Kidney glomerular epithelial cell (primary cell): Measurements from ENCODE around the gene BIK.
A peak's percentile ranks its signal among the peaks of the same experiment; 100 is the strongest.
"Not testable (repeated sequence)": the region's sequence is repeated elsewhere in the genome, so short reads cannot be mapped to it uniquely, and the experiment has no call there.

Experiments used
- DNase-seq: peaks from one replicate; lab custom pipeline; 2025; lab: John Stamatoyannopoulos, UW

Gene BIK

DNA sequence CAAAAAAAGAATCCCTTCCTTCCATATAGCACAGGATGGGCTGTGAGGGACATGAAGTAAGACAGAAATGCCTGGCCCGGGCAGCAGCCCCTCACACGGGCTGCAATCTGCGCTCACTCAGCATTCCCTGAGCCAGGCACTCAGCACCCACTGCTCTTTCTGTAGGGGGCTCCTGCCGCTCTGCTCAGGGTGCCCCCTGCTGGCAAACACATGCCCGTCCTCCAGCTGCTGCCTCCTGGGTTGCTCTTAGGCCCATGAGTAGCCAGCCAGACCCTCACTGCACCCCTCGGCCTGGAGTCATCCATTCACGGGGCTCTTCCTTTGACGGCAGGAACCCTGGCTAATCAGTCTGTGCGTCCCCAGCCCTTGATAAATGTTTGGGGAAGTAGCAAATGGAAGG, 25.7 kb downstream of the BIK start:
- no peak for DNase-seq

DNA sequence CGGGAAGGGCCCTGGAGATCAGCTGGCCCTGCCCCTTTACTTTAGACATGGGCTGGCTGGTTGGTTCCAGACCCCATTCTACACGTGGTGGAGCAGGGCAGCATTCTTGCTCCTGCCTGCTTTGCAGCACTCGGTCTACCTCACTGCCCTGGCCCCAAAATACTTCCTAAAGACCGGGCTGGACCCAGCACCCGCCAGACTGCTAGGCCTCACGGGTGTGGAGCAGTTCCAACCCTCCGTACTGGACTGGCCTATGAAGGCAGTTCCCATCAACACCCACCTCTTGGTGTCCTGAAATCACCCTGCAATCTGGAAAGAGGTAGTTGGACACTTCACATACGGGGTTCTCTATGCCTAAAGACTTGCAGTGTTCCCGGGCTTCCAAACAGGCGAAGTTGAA, 26.3 kb downstream of the BIK start:
- no peak for DNase-seq

DNA sequence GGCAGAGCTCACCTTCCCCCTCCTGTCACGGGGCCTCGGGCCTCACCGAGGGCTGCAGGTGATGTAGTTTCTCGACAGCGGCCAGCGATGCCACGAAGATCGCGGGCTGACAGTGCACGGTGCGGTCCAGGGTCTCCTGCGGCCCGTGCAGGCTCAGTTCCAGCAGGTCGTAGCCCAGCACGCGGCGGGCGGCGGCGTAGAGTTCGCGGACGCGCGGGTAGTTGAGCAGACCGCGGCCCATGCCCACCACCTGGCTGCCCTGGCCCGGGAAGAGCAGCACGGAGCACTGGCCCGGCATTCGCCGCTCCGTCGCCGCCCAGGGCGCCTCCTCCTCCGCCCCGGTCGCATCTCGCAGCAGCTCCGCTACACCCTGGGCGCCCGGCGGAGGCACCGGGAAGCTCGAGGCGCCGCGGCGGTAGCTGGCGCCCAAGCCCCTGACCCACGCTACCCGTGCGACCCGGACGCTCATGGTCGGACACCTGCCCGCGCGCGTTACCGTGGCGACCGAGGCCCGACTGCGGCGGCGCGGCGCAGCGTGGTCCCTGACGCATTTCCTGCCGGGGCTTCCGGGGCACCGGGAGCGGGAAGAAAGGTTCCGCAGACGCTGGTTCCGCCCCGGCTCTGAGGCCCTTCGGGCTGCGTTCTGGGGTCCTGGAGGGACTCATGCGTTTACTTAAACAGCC, 32.5 kb downstream of the BIK start, which contains the start of gene MCAT:
MCAT (minus strand) TSS at position 519 of the 683 bp plus-strand sequence; CDS start at position 469, 50 bp downstream.
- peak; percentile 37 for DNase-seq

DNA sequence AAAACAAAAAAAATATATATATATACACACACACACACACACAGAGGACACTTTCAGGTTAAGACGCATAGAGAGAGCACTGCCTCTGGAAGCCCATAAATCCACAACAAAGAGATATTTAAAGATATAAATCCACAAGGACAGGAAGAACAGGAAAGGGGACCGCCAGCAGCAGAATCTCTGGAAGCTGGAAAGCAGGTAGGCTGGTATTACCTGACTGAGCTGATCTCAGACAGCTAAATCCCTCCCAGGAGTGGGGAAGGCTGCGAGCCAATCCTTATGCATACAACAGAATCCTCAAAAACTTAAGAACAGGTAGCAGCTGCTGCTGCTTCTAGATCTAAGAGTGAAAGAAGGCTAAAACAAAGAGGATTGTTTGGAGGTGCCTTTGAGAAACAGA, 34.4 kb downstream of the BIK start:
- DNase-seq: no peak

DNA sequence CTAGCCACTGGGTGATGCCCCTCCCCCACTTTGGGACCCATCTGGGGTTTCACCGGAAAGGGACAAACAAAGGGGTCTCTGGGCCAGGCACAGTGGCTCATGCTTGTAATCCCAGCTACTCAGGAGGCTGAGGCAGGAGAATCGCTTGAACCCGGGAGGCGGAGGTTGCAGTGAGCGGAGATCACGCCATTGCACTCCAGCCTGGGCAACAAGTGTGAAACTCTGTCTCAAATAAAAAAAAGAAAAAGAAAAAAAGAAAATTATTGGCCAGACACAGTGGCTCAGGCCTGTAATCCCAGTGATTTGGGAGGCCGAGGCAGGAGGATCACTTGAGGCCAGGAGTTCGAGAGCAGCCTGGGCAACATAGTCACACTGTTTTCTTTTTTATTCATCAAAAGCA, 34.8 kb downstream of the BIK start:
- not testable (repeated sequence) for DNase-seq

DNA sequence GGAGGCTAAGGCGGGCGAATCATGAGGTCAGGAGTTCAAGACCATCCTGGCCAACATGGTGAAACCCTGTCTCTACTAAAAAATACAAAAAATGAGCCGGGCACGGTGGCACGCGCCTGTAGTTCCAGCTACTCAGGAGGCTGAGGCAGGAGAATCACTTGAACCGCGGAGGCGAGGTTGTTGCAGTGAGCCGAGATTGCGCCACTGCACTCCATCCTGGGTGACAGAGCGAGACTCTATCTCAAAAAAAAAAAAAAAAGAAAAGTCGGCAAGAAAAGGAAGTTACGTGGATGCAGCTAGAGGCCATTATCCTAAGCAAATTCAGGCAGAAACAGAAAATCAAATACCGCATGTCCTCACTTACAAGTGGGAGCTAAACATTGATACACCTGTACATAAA, 35.8 kb downstream of the BIK start:
- not testable (repeated sequence) for DNase-seq

DNA sequence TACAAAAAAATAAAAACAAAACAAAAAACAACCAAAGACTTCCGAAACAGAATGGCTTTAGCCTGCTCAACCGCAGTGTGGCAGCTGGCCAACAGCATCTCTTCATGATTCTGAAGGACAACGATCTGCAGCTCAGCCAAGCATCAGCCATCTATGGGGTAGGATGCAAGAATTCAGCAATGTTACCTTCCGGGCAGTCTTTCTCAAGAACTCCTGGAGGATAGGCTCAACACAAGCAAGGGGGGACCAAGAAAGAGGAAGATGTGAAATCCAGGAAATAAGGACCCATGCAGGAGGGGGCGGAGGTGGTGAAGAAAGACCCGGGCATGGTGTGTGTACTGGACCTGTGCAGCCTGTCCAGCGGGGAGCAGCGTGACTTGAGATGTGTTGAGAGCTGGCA, 37.3 kb downstream of the BIK start:
- DNase-seq: no peak

DNA sequence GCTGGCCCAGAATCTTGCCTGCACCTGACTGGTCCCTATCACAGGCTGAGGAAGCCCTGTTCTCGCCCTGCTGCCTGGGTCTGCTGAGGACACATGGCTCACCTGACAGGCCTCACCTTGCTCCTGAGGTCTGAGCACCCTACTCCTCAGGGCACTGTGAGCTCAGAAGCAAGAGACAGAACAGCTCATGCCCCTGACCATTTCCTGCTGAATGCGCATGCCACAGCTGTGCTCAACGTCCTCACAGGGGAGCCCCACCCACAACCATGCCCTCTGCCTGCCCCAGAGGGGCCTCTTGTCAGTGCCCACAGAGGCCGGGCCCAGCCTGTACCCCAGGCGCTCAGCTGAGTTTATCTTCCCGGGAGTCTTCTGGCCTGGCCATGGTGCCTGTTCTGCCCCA, 38.0 kb downstream of the BIK start:
- no peak for DNase-seq

DNA sequence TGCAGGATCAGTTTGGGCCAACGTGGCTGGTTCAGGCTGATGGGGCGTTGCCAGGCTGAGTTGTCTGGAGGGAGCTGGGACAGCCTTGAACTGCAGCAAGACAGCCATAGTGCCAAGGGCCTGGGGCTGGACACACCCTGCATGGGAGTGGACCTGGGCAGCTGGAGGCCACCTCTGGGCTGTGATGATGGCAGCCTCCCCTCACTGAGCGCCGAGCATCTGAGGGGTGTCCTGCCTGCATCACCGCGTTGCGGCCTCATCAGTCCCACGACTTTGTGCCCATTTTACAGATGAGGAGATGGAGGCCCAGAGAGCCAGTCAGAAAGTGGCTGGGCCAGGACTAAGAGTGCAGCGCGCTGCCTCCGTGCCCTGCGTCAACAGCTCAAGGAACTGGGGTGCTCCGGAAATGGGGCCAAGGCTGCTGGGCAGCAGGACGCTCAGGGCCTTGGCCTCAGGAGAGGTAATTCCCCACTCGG, 40.2 kb downstream of the BIK start:
- no peak for DNase-seq

DNA sequence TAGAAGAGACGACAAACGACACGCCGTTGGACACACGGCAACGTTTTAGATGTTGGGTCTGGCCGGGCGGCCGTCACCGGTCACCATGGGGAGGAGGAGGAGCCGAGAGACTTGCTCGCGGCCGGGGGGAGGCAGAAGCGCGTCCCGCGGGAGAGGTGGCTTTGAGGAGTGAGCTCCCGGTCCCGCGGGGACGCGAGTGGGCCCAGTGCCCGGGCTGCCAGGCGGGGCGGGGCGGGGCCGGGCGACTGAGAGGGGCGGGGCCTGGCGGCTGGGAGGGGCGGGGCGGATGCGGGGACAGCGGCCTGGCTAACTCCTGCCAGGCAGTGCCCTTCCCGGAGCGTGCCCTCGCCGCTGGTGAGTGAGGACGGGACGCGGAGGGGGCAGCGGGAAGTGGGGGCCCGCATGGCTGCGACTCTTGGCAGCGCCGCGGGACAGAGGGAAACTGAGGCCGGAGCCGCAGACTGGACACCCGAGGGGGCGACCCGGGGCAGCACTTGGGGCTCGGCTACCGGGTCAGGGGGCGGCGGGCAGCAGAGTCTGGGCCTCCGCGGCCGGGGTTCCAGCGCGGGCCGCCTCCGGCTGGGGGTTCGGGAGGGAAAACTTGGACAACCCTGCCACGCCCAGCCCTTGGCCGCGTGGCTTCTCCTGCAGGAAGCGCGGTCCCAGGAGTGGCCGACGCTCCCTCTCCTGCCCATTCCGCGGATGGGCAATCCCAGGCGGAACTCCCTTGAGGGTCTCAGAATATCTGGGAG, 40.9 kb downstream of the BIK start, which contains the start of gene TSPO:
TSPO (plus strand) TSS at position 309 of the 752 bp plus-strand sequence. CDS start 7,680 bp downstream, outside the sequence.
- DNase-seq: peak; percentile 18

DNA sequence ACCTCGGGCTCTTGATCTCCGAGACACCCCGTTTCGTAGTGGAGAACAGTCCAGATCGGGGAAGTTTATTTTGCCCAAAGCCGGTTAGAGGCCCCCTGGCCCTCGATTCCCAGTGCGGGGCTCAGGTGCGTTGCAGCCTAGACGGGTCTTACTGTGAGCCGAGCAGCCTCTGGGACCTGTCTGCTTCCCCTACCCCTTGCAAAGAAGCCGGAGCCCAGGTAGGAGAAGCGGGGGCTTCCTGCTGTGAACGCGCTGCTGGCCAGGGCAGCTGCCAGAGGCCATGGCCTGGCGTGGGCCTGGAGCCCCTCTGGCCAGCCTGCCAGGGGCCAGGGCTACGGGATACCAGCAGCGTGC, 41.4 kb downstream of the BIK start:
- no peak for DNase-seq

DNA sequence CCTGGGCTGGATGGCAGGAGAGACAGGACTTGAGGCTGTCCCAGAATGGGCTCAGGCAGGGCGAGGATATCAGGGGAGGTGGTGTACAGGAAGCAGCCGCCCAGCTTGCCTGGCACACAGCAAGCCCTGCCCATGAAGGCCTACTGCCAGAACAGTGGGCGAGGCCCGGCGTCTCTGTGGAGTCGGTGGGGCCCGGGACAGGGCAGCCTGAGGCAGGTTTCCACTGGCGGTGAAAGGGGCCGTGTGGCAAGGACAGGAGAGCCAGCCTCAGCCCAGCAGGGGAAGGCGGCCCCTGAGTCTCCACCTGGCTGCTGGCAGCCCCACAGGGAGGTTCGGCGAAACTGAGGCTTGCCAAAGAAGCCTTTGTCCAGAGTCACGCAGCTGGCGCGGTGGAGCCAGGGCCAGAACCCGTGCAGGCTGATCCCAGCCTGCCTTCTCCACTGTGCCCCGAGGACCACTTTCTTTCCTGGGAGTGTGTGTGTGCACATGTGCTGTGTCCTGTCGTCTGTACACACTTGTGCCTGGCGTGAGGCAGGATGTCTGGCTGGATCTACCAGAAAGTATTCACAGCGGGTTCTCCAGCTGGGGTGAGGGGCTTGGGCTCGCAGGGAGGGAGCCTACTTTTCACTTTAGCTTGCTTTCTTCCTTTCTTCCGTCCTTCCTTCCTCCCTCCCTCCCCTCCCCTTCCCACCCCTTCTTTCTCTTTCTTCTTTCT, 42.0 kb downstream of the BIK start:
- peak; percentile 41 for DNase-seq

DNA sequence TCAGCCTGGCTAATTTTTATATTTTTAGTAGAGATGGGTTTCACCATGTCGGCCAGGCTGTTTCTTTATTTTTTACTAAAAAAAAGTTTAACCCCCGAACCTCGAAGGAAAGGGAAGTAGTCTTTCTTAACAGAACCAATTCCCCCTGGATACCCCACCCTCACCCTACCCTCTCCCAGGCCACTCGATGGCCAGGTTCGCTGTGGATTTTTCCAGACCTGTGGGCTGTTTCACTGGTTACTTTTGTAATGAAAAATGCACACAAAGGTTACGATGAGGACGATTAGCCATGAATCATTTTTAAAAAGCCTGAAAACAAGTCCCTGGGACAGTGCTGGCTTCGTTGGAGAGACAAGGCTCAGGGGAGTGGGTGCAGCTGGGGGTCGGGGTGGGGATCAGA, 43.3 kb downstream of the BIK start:
- DNase-seq: no peak

DNA sequence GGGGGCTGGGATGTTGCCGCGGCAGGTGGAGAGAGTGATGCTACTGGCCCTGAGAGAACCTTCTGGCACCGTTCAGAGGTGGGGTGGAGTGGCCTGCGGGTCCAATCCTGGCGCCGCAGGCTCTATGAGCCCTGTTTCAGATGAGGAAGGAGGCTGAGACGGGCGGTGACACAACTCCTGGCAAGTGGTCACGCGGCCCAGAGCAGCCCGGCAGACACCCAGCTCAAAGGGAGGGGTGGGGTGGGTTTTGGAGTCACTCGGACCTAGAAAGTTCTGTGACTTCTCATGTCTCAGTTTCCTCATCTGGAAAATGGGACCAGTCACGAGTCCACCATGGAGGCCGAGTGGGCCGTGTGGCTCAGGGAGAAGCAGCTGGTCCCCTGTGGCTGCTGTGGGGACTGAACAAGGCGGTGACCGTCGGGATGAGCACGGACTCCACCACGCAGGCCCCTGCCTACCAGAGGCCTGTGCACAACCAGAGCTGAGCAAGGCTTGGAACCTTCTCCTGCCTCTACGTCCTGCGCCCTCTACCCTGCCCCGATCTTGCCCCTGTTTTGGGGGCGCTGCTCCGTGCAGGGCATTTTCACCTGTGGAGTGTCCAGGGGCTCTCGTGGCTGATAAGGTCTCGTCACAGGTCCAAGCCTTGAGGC, 44.5 kb downstream of the BIK start:
- no peak for DNase-seq

DNA sequence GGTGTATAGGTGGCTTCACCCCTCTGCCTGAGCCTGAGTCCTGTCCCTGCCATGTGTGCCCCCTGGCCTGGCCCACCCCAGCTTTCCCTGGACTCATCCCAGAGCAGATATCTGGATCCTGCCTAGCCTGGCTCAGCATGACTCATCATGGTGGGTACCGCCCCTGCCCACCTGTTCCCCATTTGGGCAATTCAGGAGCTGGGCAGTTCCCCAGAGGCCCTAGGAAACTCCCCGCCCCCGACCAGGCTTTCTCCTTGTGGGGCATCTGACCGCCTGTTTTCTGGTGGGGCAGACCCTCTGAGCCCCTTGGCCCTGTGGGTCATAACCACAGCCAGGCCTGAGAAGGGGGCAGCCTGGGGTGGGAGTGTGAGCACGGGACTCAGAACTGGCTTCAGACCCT, 45.2 kb downstream of the BIK start:
- DNase-seq: no peak

DNA sequence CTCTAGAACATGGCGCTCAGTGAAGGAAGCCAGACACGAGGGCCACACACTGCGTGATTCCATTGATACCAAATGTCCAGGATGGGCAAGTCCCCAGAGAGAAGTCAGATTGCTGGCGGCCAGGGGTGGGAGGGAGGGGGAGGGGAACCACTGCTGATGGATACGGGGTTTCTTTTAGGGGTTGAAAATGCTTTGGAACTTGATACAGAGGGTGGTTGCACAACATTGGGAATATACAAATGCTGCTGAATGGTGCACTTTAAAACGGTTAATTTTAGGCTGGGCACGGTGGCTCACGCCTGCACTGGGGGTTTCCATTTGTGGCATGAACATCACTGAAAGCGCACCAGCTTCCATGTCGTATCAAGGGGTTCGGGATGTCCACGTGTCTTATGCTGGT, 45.9 kb downstream of the BIK start:
- no peak for DNase-seq

DNA sequence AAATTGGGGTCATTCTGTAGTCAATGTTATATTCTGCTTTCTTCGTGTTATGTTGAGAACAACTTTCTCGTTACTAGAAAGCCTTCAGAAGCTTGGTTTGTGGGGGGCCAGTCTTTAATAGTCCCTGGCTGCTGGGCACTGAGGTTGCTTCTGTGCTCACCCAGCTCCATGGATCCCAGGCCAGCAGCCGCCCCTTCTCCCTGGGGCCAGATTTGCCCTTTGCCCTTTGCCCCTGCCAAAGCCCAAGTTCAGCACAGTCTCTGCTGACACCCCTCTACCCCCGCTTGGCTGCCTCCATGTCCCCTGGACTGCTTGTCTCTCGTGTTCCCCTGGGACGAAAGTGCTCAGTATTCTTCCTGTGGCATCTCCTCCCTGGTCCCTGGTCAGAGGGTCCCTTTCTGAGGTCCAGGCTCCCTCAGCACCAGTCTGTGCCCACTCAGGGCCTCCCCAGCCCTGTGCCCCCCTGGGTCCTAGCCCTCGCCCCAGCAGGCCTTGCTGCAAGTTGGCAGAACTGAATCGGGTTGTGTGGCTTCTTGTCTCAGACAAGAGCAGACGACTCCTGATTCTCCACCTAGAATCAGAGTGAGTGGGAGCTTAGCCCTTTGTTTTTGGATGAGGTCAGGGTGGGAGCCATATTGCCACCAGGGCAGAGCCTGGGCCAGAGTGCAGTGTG, 47.5 kb downstream of the BIK start:
- no peak for DNase-seq

DNA sequence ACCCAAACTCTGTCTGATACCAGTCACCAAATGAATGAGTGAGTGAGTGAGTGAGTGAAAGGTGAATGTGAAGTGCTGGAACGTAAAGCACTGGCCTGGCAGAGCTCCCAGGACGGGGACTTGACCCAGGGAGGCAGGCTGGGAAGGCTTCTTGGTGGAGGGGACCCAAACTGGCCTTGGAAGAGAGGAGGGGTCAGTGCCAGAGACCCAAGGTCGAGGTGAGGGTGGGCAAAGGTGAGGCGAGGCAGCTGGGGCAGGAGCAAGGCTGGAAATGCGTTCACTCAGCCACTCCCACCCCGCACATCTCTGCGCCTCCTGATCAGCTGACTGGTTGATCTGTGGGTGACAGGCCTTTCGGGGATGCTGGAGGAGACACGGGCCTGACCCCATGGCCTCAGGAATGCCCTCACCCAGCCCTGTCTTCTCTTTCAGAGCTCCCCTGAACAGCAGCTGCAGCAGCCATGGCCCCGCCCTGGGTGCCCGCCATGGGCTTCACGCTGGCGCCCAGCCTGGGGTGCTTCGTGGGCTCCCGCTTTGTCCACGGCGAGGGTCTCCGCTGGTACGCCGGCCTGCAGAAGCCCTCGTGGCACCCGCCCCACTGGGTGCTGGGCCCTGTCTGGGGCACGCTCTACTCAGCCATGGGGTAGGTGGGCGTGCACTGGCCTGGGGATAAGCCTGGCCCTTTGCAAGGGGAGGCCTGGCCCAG, 48.4 kb downstream of the BIK start:
- no peak for DNase-seq

DNA sequence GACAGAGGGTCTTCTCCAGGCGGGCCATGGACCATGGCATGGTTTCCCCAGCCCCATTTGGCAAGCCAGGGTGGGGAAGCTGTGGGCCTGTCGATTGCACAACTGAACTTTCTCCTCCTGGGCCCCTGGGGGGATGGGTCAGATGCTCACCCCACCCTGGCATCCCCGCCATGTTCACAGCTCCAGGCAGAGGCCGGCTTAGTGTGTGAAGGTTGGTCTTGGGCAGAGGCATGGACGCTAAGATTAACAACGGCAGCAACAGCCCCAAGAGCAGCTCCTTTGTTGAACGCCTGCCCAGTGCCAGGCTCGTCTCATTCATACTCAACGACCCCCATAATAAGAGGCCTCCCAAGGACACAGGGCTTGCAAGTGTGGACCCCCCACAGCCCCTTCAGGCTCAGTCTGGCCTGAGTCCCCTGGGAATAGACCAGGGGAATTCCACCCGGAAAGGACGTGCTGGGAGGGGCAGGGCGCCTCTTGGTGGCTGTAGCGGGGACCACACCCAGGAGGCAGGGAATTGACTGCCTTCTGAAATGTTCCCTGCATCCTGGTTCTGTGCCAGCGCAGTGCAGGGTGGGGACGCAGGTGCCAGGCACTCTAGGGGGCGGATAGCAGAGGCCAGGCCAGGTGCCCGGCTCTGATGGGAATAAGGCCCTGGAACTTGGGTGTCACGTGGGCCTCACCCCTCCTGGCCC, 49.1 kb downstream of the BIK start:
- no peak for DNase-seq

DNA sequence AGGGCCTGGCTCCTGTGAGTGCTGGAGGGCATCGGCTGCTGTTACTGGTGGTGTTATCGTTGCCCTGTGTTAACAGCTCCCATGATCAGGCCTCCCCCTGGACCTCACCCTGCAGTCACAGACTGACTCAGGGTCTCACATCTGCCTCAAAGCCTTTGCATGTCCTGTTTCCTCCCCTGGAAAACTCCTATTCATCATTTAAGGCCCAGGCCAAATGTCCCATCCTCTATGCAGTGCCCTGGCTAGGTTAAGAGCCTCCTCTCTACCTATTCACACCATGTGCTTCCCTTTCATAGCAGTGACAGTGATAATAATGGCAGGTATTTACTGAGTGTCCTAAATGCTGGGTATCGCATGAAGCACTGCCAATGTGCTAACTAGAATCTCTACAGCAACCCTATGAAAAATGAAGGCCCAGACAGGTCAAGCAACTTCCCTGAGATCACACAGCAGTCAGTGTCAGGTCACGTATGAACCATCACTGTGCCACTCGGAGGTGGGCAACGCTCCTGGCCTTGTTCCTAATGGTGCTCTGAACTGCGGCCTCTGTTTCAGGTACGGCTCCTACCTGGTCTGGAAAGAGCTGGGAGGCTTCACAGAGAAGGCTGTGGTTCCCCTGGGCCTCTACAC, 50.1 kb downstream of the BIK start:
- DNase-seq: no peak
